HG02759 (cell line): ENCODE results near the gene CLEC16A.

Experiments used
- ATAC-seq: cut with Tn5 transposase; IDR thresholded peaks from one replicate; pipeline ENCODE4 v1.9.1; 2021; ENCODE audit warnings: mild to moderate bottlenecking, moderate library complexity; ENCODE audit not compliant: unreplicated experiment

The CLEC16A gene

DNA sequence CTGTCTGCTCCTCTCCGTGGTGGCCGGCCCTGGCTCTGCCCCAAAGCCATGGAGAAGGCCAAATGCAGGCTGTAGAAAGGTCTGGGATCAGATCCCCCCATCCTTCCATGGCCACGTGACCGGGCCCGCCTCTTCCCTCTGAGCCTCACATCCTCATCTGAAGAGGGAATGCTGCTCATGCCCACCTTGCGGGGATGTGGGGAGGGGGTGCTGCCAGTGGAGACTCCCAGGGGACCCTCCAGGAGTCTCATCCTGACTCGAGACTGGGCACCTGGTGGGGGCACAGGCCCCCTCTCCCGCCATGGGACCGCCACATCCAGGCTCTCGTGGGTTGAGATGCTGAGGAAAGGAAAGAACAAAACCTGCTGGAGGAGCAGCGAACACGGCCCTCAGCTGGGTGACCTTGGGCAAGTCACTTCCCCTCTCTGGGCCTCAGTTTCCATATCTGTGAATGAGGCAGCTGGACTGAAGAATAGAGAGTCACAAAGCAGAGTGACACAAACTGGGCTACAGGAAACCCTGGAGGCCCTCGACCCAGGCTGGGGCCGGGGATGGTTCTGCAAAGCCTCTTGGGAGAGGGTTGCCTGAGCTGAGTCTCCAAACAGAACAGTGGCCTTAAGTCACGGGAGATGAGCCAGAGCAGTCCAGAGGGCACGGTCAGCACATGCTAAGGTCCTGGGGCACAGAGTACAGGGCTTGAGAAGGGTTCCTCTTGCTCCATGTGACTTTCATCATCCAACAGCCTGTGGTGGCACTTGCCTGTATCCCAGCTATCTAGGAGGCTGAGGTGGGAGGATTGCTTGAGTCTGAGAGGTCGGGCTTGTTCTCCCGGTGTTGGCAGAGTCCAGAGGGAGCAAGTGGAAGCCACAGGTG is 281.5 kb downstream of the CLEC16A start:
- ATAC-seq = no peak

DNA sequence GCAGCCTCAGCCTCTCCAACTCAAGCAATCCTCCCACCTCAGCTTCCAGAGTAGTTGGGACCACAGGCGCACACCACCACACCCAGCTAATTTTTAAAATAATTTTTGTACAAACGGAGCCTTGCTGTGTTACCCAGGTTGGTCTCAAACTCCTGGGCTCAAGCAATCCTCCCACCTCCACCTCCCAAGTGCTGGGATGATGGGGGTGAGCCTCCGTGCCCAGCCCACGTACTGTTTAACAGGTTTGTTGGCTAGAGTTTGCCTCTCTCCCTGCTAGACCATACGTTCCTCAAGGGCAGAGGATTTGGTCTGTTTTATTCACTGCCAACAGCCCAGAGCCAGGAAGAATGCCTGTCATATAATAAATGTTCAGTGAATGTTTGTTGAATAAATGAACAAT is 285.1 kb downstream of the CLEC16A start:
- ATAC-seq = no peak

DNA sequence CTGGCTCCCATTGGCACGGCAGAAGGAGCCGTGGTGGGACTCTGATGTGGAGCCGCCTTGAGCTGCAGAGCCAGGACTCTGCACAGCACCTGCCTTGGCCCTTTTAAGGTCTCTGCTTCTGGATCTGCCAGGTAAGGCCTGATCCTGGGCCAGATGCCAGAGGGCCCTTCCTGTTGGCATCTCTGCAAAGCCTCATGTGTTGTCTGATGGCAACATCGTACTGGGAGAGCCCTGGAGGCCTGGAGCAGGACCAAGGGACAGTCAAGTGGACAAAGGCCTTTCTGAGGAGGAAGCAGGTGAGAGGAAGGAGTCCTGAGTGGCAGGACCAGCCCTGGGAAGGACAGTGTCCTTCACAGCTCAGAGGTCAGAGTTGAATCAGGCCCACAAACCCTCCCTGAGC is 285.5 kb downstream of the CLEC16A start:
- ATAC-seq = no peak

GRCh38 chr16:11231367-11231970 is 287.1 kb downstream of the CLEC16A start:
- no peak for ATAC-seq
